Measurements from ENCODE around the gene PTPN21. TPM values are rescaled to one million over a fixed set of nuclear protein-coding genes. Genes with fewer than 3 reads are reported as not detected.

The PTPN21 gene
- total and polyA plus RNA-seq, 2 experiments from 2014 or later = 8.1 to 16.3 TPM

DNA sequence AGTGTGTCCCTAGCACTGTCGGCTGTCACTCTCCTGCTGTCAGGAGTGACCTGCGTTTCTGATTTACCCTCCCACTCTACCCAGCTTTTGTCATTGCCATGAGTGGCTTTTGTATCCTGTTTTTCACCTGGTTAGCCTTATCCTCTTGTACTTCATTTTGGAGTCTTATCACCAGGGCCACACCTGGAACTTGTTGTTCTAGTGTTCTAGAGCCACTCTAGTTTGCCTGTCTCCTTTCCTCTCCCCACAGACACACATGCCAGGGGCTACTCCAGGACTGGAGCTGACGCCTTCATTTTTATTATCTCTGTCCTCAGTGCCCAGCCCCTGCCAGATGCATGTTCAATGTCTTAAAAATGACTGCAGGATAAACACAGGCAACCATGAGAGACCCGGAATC lies 42.2 kb upstream of the PTPN21 start:
- Histone ChIP-seq H3K4me3 (no peak overlapping the region), H3K36me3 (replicated peaks; ENCODE audit: insufficient read depth, low read depth) (no peaks in the 10 kb centered on the region), H2AFZ (no peak overlapping the region), H4K20me1 (ENCODE audit: insufficient read depth, poor library complexity, severe bottlenecking) (no peaks in the 10 kb centered on the region), H3K4me2 (no peak overlapping the region), H3K27me3 (no peaks in the 10 kb centered on the region), H3K9me2 (replicated peaks; ENCODE audit: insufficient read depth) (no peaks in the 10 kb centered on the region), H3K9me3 (ENCODE audit: low read depth) (no peaks in the 10 kb centered on the region), H3K27ac (no peak overlapping the region), H3K4me1 (ENCODE audit: insufficient read depth) (no peaks in the 10 kb centered on the region), H3K79me2 (peaks cover 6% of the 10 kb centered on the region)
- no peak for DNase-seq (ENCODE audit: low spot score)
- TF ChIP-seq EZH2phosphoT487 (IDR thresholded peaks at IDR 0.05; ENCODE audit: low read depth, severe bottlenecking, unreplicated experiment) = no peak
- no peak for TF ChIP-seq EZH2 (IDR thresholded peaks at IDR 0.05; ENCODE audit: borderline replicate concordance)
- TF ChIP-seq, protein P1, sequence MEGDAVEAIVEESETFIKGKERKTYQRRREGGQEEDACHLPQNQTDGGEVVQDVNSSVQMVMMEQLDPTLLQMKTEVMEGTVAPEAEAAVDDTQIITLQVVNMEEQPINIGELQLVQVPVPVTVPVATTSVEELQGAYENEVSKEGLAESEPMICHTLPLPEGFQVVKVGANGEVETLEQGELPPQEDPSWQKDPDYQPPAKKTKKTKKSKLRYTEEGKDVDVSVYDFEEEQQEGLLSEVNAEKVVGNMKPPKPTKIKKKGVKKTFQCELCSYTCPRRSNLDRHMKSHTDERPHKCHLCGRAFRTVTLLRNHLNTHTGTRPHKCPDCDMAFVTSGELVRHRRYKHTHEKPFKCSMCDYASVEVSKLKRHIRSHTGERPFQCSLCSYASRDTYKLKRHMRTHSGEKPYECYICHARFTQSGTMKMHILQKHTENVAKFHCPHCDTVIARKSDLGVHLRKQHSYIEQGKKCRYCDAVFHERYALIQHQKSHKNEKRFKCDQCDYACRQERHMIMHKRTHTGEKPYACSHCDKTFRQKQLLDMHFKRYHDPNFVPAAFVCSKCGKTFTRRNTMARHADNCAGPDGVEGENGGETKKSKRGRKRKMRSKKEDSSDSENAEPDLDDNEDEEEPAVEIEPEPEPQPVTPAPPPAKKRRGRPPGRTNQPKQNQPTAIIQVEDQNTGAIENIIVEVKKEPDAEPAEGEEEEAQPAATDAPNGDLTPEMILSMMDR (IDR thresholded peaks at IDR 0.05; ENCODE audit: poor library complexity) = no peak
- WGBS (ENCODE audit: low lambda C conversion rate, missing lambda C conversion rate) = 85% methylated on average over 4 of the region's 4 CpGs

DNA sequence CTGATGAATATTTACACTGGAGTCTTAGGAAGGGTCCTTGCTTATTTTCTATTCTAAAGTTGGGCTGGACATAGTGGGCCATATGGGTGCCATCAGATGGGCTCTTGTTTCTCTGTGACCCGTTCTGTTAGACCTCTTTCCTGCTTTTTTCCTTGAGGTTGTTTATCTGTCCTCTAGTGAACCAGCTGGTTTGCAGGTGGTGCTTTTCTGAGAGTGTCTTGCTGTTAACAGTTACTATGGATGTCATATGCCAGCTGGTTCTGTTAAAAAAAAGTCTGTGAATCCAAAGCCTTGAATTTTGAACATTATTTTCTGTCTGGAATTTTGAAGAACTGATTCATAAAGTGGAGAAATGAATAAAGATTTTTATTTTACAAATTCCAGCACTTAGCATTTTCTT lies 37.2 kb upstream of the PTPN21 start:
- no peaks in the 10 kb centered on the region for H3K9me2 ChIP-seq (replicated peaks; ENCODE audit: insufficient read depth)
- no peaks in the 10 kb centered on the region for H3K9me3 ChIP-seq (ENCODE audit: low read depth)
- H3K4me3 ChIP-seq = no peak overlapping the region
- peaks cover 11% of the 10 kb centered on the region for H3K79me2 ChIP-seq
- H3K27me3 ChIP-seq = no peaks in the 10 kb centered on the region
- no peak for DNase-seq (ENCODE audit: low spot score)
- H3K36me3 ChIP-seq (replicated peaks; ENCODE audit: insufficient read depth, low read depth) = no peaks in the 10 kb centered on the region
- no peaks in the 10 kb centered on the region for H4K20me1 ChIP-seq (ENCODE audit: insufficient read depth, poor library complexity, severe bottlenecking)
- no peak overlapping the region for H3K4me2 ChIP-seq
- TF ChIP-seq, protein P1 (IDR thresholded peaks at IDR 0.05; ENCODE audit: poor library complexity) = no peak
- TF ChIP-seq EZH2phosphoT487 (IDR thresholded peaks at IDR 0.05; ENCODE audit: low read depth, severe bottlenecking, unreplicated experiment) = no peak
- 39% methylated on average over 1 of the region's 1 CpG for WGBS (ENCODE audit: low lambda C conversion rate, missing lambda C conversion rate)
- no peak overlapping the region for H3K27ac ChIP-seq
- no peaks in the 10 kb centered on the region for H3K4me1 ChIP-seq (ENCODE audit: insufficient read depth)
- no peak overlapping the region for H2AFZ ChIP-seq

DNA sequence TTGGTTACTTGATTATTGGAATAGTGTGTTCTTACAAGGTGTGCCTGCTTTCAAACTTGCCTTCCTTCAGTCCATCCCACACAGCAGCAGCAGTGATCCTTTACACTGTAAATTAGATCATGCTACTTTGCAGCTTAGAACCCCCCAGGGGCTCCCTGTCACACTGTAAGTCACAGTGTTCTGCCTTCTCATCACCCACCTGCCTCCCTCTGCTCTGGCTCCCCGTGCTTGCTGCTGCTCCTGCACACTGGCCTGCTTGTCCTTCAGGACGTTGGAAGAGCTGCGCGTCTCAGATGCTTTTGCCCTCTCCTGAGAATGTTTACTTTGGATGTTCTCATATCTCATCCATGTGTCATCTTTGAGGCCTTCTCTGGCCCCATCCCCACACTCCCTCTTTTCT lies 35.4 kb upstream of the PTPN21 start:
- H3K27me3 ChIP-seq = no peaks in the 10 kb centered on the region
- no peaks in the 10 kb centered on the region for H3K4me1 ChIP-seq (ENCODE audit: insufficient read depth)
- TF ChIP-seq, protein P1 (IDR thresholded peaks at IDR 0.05; ENCODE audit: poor library complexity) = no peak
- no peak for TF ChIP-seq EZH2 (IDR thresholded peaks at IDR 0.05; ENCODE audit: borderline replicate concordance)
- H3K27ac ChIP-seq = no peak overlapping the region
- peaks cover 7% of the 10 kb centered on the region for H3K79me2 ChIP-seq
- 72% methylated on average over 4 of the region's 4 CpGs for WGBS (ENCODE audit: low lambda C conversion rate, missing lambda C conversion rate)
- no peak for DNase-seq (ENCODE audit: low spot score)
- no peak overlapping the region for H3K4me2 ChIP-seq
- H3K9me3 ChIP-seq (ENCODE audit: low read depth) = no peaks in the 10 kb centered on the region
- no peak overlapping the region for H2AFZ ChIP-seq
- no peaks in the 10 kb centered on the region for H3K9me2 ChIP-seq (replicated peaks; ENCODE audit: insufficient read depth)
- H4K20me1 ChIP-seq (ENCODE audit: insufficient read depth, poor library complexity, severe bottlenecking) = no peaks in the 10 kb centered on the region
- H3K4me3 ChIP-seq = no peak overlapping the region
- H3K36me3 ChIP-seq (replicated peaks; ENCODE audit: insufficient read depth, low read depth) = no peaks in the 10 kb centered on the region

DNA sequence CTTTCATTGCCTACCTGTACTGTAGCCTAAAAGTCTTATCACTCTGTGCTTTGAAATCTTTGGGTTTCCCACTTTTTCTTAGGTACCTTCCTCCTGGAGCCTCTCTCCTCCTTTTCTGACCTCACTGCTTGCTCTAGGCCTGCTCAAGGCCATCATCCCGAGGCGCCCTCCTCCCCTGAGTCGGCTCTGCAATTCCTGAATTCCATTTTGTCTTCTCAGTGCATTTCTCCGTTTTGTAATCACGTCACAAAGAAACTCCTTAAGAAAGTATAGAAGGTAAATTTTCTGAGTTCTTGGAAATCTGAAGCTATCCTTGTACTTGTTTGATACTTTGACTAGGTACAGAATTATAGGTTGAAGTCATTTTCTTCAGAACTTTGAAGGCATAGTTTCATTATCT lies 33.3 kb upstream of the PTPN21 start:
- H3K36me3 ChIP-seq (replicated peaks; ENCODE audit: insufficient read depth, low read depth) = no peaks in the 10 kb centered on the region
- TF ChIP-seq EZH2phosphoT487 (IDR thresholded peaks at IDR 0.05; ENCODE audit: low read depth, severe bottlenecking, unreplicated experiment) (no peak), EZH2 (IDR thresholded peaks at IDR 0.05; ENCODE audit: borderline replicate concordance) (no peak)
- TF ChIP-seq, protein P1 (IDR thresholded peaks at IDR 0.05; ENCODE audit: poor library complexity) = no peak
- 97% methylated on average over 5 of the region's 5 CpGs for WGBS (ENCODE audit: low lambda C conversion rate, missing lambda C conversion rate)

More for the DNA sequence above, 33.3 kb upstream of the PTPN21 start:
- Histone ChIP-seq H3K27me3 (no peaks in the 10 kb centered on the region), H3K9me2 (replicated peaks; ENCODE audit: insufficient read depth) (no peaks in the 10 kb centered on the region), H4K20me1 (ENCODE audit: insufficient read depth, poor library complexity, severe bottlenecking) (no peaks in the 10 kb centered on the region), H3K4me3 (no peak overlapping the region), H3K79me2 (peaks cover 5% of the 10 kb centered on the region), H3K4me1 (ENCODE audit: insufficient read depth) (no peaks in the 10 kb centered on the region), H2AFZ (no peak overlapping the region), H3K9me3 (ENCODE audit: low read depth) (no peaks in the 10 kb centered on the region), H3K27ac (no peak overlapping the region), H3K4me2 (no peak overlapping the region)
- DNase-seq (ENCODE audit: low spot score) = no peak
